ENCODE data around the gene HNRNPC. TPM values are rescaled to one million over a fixed set of nuclear protein-coding genes. Genes with fewer than 3 reads are reported as not detected.
"Not testable (repeated sequence)": the region's sequence is repeated elsewhere in the genome, so short reads cannot be mapped to it uniquely, and the experiment has no call there.

The HNRNPC gene
- total RNA-seq, 5 donors from 2014 or later (not counting 1 experiment from before 2014, with no cell fraction given), result 417 to 530 (median 441) TPM

GRCh38 chr14:21299562-21300130, 30.4 kb upstream of the HNRNPC start:
- H3K36me3 ChIP-seq (ENCODE audit: control insufficient read depth in 2 of 2, extremely low read depth in 1 of 2, insufficient read depth in 1 of 2, low read length in 1 of 2), result no peaks in the 10 kb centered on the region
- peaks cover 2 to 5% of the 10 kb centered on the region in 2 experiments for H3K4me1 ChIP-seq (ENCODE audit: control insufficient read depth in 1 of 2, extremely low read depth in 1 of 2, insufficient read depth in 2 of 2, low read length in 2 of 2)
- Mint-ChIP-seq H3K4me3 (no peak overlapping the region), H3K36me3 (no peaks in the 10 kb centered on the region), H3K27ac (no peak overlapping the region), H3K27me3 (peaks cover 16 to 19% of the 10 kb centered on the region in 2 donors), H3K4me1 (peaks cover 2 to 6% (median 5%) of the 10 kb centered on the region in 3 donors), H3K9me3 (no peaks in the 10 kb centered on the region)
- H3K27ac ChIP-seq (ENCODE audit: low read length), result no peak overlapping the region
- DNase-seq (no peak), ATAC-seq (replicated peaks in 1 of 4) (no peak)
- CTCF ChIA-PET, result interaction anchor here (0.7 to 0.9 kb wide), 2 partner anchors 9 to 22 kb away, joined by 3 to 5 read pairs; no protein-coding TSS in a partner anchor
- POLR2A ChIA-PET, result interaction anchor here in 1 of 2 donors (0.5 kb wide), 1 partner anchor 228 kb away, joined by 5 read pairs; no protein-coding TSS in a partner anchor
- H3K9me3 ChIP-seq, result no peaks in the 10 kb centered on the region
- H3K27me3 ChIP-seq (replicated peaks in 1 of 2; ENCODE audit: control insufficient read depth in 2 of 2, extremely low read depth in 1 of 2, insufficient read depth in 2 of 2, low read length in 1 of 2), result peaks cover 0 to 29% of the 10 kb centered on the region in 2 experiments
- H3K4me3 ChIP-seq (ENCODE audit: control insufficient read depth in 1 of 2, extremely low read depth in 1 of 2, low read length in 1 of 2), result no peak overlapping the region
- 40% methylated on average over 2 of the region's 10 CpGs for WGBS (ENCODE audit: insufficient coverage)

- no peaks in the 10 kb centered on the region for H3K9me3 ChIP-seq
- H3K27ac ChIP-seq (ENCODE audit: low read length), result no peak overlapping the region
- peaks cover 0 to 29% of the 10 kb centered on the region in 2 experiments for H3K27me3 ChIP-seq (replicated peaks in 1 of 2; ENCODE audit: control insufficient read depth in 2 of 2, extremely low read depth in 1 of 2, insufficient read depth in 2 of 2, low read length in 1 of 2)
- CTCF ChIA-PET, result no interaction called here
- 83% methylated on average over 7 of the region's 12 CpGs for WGBS (ENCODE audit: insufficient coverage)
- no peak overlapping the region for H3K4me3 Mint-ChIP-seq
- no peaks in the 10 kb centered on the region for H3K36me3 ChIP-seq (ENCODE audit: control insufficient read depth in 2 of 2, extremely low read depth in 1 of 2, insufficient read depth in 1 of 2, low read length in 1 of 2)
- peaks cover 2 to 5% of the 10 kb centered on the region in 2 experiments for H3K4me1 ChIP-seq (ENCODE audit: control insufficient read depth in 1 of 2, extremely low read depth in 1 of 2, insufficient read depth in 2 of 2, low read length in 2 of 2)
- H3K27ac Mint-ChIP-seq, result no peak overlapping the region
- ATAC-seq (replicated peaks in 1 of 4) (no peak), DNase-seq (no peak)
- POLR2A ChIA-PET, result interaction anchor here in 1 of 2 donors (0.7 kb wide), 1 partner anchor 39 kb away, joined by 4 read pairs; no protein-coding TSS in a partner anchor
- H3K9me3 Mint-ChIP-seq, result no peaks in the 10 kb centered on the region
- peaks cover 16 to 19% of the 10 kb centered on the region in 2 donors for H3K27me3 Mint-ChIP-seq
- H3K36me3 Mint-ChIP-seq, result no peaks in the 10 kb centered on the region
- H3K4me1 Mint-ChIP-seq, result peaks cover 2 to 6% (median 5%) of the 10 kb centered on the region in 3 donors
- H3K4me3 ChIP-seq (ENCODE audit: control insufficient read depth in 1 of 2, extremely low read depth in 1 of 2, low read length in 1 of 2), result no peak overlapping the region
These were observed 29.1 kb upstream of the HNRNPC start for GRCh38 chr14:21298358-21298757.

GRCh38 chr14:21294026-21294425, 24.8 kb upstream of the HNRNPC start:
- H3K4me3 ChIP-seq (ENCODE audit: control insufficient read depth in 1 of 2, extremely low read depth in 1 of 2, low read length in 1 of 2); DNase-seq; CTCF ChIA-PET; H3K36me3 Mint-ChIP-seq; H3K4me3 Mint-ChIP-seq; H3K9me3 Mint-ChIP-seq; H3K27ac ChIP-seq (ENCODE audit: low read length); H3K4me1 ChIP-seq (ENCODE audit: control insufficient read depth in 1 of 2, extremely low read depth in 1 of 2, insufficient read depth in 2 of 2, low read length in 2 of 2); ATAC-seq (replicated peaks in 1 of 4); H3K36me3 ChIP-seq (ENCODE audit: control insufficient read depth in 2 of 2, extremely low read depth in 1 of 2, insufficient read depth in 1 of 2, low read length in 1 of 2); H3K27ac Mint-ChIP-seq; H3K4me1 Mint-ChIP-seq; H3K9me3 ChIP-seq: not testable (repeated sequence)
- H3K27me3 Mint-ChIP-seq, result peaks cover 9 to 12% of the 10 kb centered on the region in 2 donors
- H3K27me3 ChIP-seq (replicated peaks in 1 of 2; ENCODE audit: control insufficient read depth in 2 of 2, extremely low read depth in 1 of 2, insufficient read depth in 2 of 2, low read length in 1 of 2), result peaks cover 0 to 13% of the 10 kb centered on the region in 2 experiments
- WGBS (ENCODE audit: insufficient coverage), result 93% methylated on average over 3 of the region's 8 CpGs
- POLR2A ChIA-PET, result interaction anchor here (0.6 to 0.7 kb wide), 2 partner anchors 42 to 57 kb away, joined by 3 to 7 read pairs; no protein-coding TSS in a partner anchor

- no peak for DNase-seq
- H3K36me3 Mint-ChIP-seq, result no peaks in the 10 kb centered on the region
These were observed 17.9 kb upstream of the HNRNPC start for GRCh38 chr14:21287168-21287567.

GRCh38 chr14:21286516-21286915, 17.3 kb upstream of the HNRNPC start:
- H3K9me3 Mint-ChIP-seq; H3K27ac ChIP-seq (ENCODE audit: low read length); DNase-seq; H3K9me3 ChIP-seq; CTCF ChIA-PET; H3K27ac Mint-ChIP-seq; H3K4me1 ChIP-seq (ENCODE audit: control insufficient read depth in 1 of 2, extremely low read depth in 1 of 2, insufficient read depth in 2 of 2, low read length in 2 of 2); H3K36me3 ChIP-seq (ENCODE audit: control insufficient read depth in 2 of 2, extremely low read depth in 1 of 2, insufficient read depth in 1 of 2, low read length in 1 of 2); H3K27me3 Mint-ChIP-seq; H3K4me1 Mint-ChIP-seq; ATAC-seq (replicated peaks in 1 of 4); H3K4me3 Mint-ChIP-seq; H3K36me3 Mint-ChIP-seq; H3K4me3 ChIP-seq (ENCODE audit: control insufficient read depth in 1 of 2, extremely low read depth in 1 of 2, low read length in 1 of 2); H3K27me3 ChIP-seq (replicated peaks in 1 of 2; ENCODE audit: control insufficient read depth in 2 of 2, extremely low read depth in 1 of 2, insufficient read depth in 2 of 2, low read length in 1 of 2): not testable (repeated sequence)
- POLR2A ChIA-PET, result interaction anchor here in 1 of 2 donors (0.6 kb wide), 2 partner anchors 33 to 669 kb away, joined by 3 to 4 read pairs; no protein-coding TSS in a partner anchor
- WGBS (ENCODE audit: insufficient coverage), result 100% methylated on average over 1 of the region's 2 CpGs

More at GRCh38 chr14:21287168-21287567, 17.9 kb upstream of the HNRNPC start:
- no peaks in the 10 kb centered on the region for H3K36me3 ChIP-seq (ENCODE audit: control insufficient read depth in 2 of 2, extremely low read depth in 1 of 2, insufficient read depth in 1 of 2, low read length in 1 of 2)
- CTCF ChIA-PET, result interaction anchor here in 1 of 2 donors (0.6 kb wide), 1 partner anchor 9 kb away, joined by 3 read pairs; no protein-coding TSS in a partner anchor
- Mint-ChIP-seq H3K4me1 (no peaks in the 10 kb centered on the region), H3K4me3 (no peak overlapping the region), H3K27ac (no peak overlapping the region), H3K27me3 (peaks cover 5 to 6% of the 10 kb centered on the region in 2 donors), H3K9me3 (no peaks in the 10 kb centered on the region)
- 93% methylated on average over 5 of the region's 6 CpGs for WGBS (ENCODE audit: insufficient coverage)
- no peaks in the 10 kb centered on the region for H3K9me3 ChIP-seq
- H3K27me3 ChIP-seq (replicated peaks in 1 of 2; ENCODE audit: control insufficient read depth in 2 of 2, extremely low read depth in 1 of 2, insufficient read depth in 2 of 2, low read length in 1 of 2), result no peaks in the 10 kb centered on the region
- POLR2A ChIA-PET, result no interaction called here
- H3K4me1 ChIP-seq (ENCODE audit: control insufficient read depth in 1 of 2, extremely low read depth in 1 of 2, insufficient read depth in 2 of 2, low read length in 2 of 2), result no peaks in the 10 kb centered on the region
- H3K4me3 ChIP-seq (ENCODE audit: control insufficient read depth in 1 of 2, extremely low read depth in 1 of 2, low read length in 1 of 2), result no peak overlapping the region
- ATAC-seq (replicated peaks in 1 of 4), result no peak
- H3K27ac ChIP-seq (ENCODE audit: low read length), result no peak overlapping the region

- ATAC-seq (replicated peaks in 1 of 4); H3K36me3 Mint-ChIP-seq; H3K27ac ChIP-seq (ENCODE audit: low read length); H3K36me3 ChIP-seq (ENCODE audit: control insufficient read depth in 2 of 2, extremely low read depth in 1 of 2, insufficient read depth in 1 of 2, low read length in 1 of 2); POLR2A ChIA-PET; H3K4me3 Mint-ChIP-seq; CTCF ChIA-PET; H3K27ac Mint-ChIP-seq; H3K27me3 ChIP-seq (replicated peaks in 1 of 2; ENCODE audit: control insufficient read depth in 2 of 2, extremely low read depth in 1 of 2, insufficient read depth in 2 of 2, low read length in 1 of 2); H3K9me3 Mint-ChIP-seq; H3K4me3 ChIP-seq (ENCODE audit: control insufficient read depth in 1 of 2, extremely low read depth in 1 of 2, low read length in 1 of 2); H3K4me1 Mint-ChIP-seq; H3K9me3 ChIP-seq; H3K4me1 ChIP-seq (ENCODE audit: control insufficient read depth in 1 of 2, extremely low read depth in 1 of 2, insufficient read depth in 2 of 2, low read length in 2 of 2); DNase-seq; H3K27me3 Mint-ChIP-seq: not testable (repeated sequence)
- 94% methylated on average over 6 of the region's 8 CpGs for WGBS (ENCODE audit: insufficient coverage)
These were observed 12.7 kb upstream of the HNRNPC start for GRCh38 chr14:21281917-21282316.

Data from T-cell (primary cell).